ENCODE measurements around the gene ATXN7. TPM values are rescaled to one million over a fixed set of nuclear protein-coding genes. Genes with fewer than 3 reads are reported as not detected.

The ATXN7 gene
- total RNA-seq, 1 donor from 2014 or later, result 46.7 TPM

GRCh38 chr3:64003589-64003988, 139.9 kb downstream of the ATXN7 start:
- no peaks in the 10 kb centered on the region for H3K9me3 Mint-ChIP-seq
- ATAC-seq (ENCODE audit: low read depth) (no peak), DNase-seq (no peak)
- peaks cover 45% of the 10 kb centered on the region for H3K36me3 Mint-ChIP-seq (ENCODE audit: low read depth)
- ChIA-PET CTCF (no interaction called here), POLR2A (no interaction called here)
- no peak overlapping the region for H3K27ac Mint-ChIP-seq
- H3K4me1 Mint-ChIP-seq, result no peaks in the 10 kb centered on the region
- intact Hi-C loops (cut with micrococcal nuclease), result no loop called here
- H3K4me3 Mint-ChIP-seq, result no peak overlapping the region
- no peak for TF ChIP-seq CTCF (IDR thresholded peaks at IDR 0.05)
- H3K27me3 Mint-ChIP-seq, result no peaks in the 10 kb centered on the region

GRCh38 chr3:64008017-64008416, 144.3 kb downstream of the ATXN7 start:
- POLR2A ChIA-PET, result interaction anchor here (1.4 kb wide), 1 partner anchor 15 kb away, joined by 5 read pairs; the partner anchor contains the start of gene PSMD6
- Mint-ChIP-seq H3K4me1 (no peaks in the 10 kb centered on the region), H3K36me3 (ENCODE audit: low read depth) (peaks cover 52% of the 10 kb centered on the region), H3K9me3 (no peaks in the 10 kb centered on the region), H3K4me3 (no peak overlapping the region), H3K27me3 (no peaks in the 10 kb centered on the region), H3K27ac (no peak overlapping the region)
- no peak for ATAC-seq (ENCODE audit: low read depth)
- TF ChIP-seq CTCF (IDR thresholded peaks at IDR 0.05), result no peak
- CTCF ChIA-PET, result interaction anchor here (0.8 to 1.2 kb wide), 3 partner anchors 13 to 16 kb away, joined by 3 to 4 read pairs (median 3); no protein-coding TSS in a partner anchor
- DNase-seq, result no peak
- intact Hi-C loops (cut with micrococcal nuclease), result no loop called here

- ATAC-seq (ENCODE audit: low read depth), result no peak
Observed at GRCh38 chr3:64008487-64009351, 145.1 kb downstream of the ATXN7 start.

GRCh38 chr3:64009528-64009927, 145.9 kb downstream of the ATXN7 start:
- Mint-ChIP-seq H3K36me3 (ENCODE audit: low read depth) (peaks cover 61% of the 10 kb centered on the region), H3K4me1 (no peaks in the 10 kb centered on the region), H3K9me3 (no peaks in the 10 kb centered on the region), H3K4me3 (no peak overlapping the region), H3K27ac (no peak overlapping the region), H3K27me3 (no peaks in the 10 kb centered on the region)
- intact Hi-C loops (cut with micrococcal nuclease), result no loop called here
- CTCF ChIA-PET, result interaction anchor here (2.0 kb wide), 1 partner anchor 16 kb away, joined by 6 read pairs; no protein-coding TSS in a partner anchor
- ATAC-seq (ENCODE audit: low read depth) (no peak), DNase-seq (no peak)
- TF ChIP-seq CTCF (IDR thresholded peaks at IDR 0.05), result no peak
- POLR2A ChIA-PET, result no interaction called here

More at GRCh38 chr3:64008487-64009351, 145.1 kb downstream of the ATXN7 start:
- no peak for DNase-seq
- no peaks in the 10 kb centered on the region for H3K27me3 Mint-ChIP-seq
- CTCF ChIA-PET, result interaction anchor here (0.7 to 1.2 kb wide), 3 partner anchors 12 to 16 kb away, joined by 3 read pairs; no protein-coding TSS in a partner anchor
- no peaks in the 10 kb centered on the region for H3K4me1 Mint-ChIP-seq
- H3K4me3 Mint-ChIP-seq, result no peak overlapping the region
- peak overlapping the region; percentile 9 for H3K27ac Mint-ChIP-seq
- intact Hi-C loops (cut with micrococcal nuclease), result no loop called here
- no peak for TF ChIP-seq CTCF (IDR thresholded peaks at IDR 0.05)
- H3K9me3 Mint-ChIP-seq, result no peaks in the 10 kb centered on the region
- POLR2A ChIA-PET, result interaction anchor here (1.4 kb wide), 1 partner anchor 14 kb away, joined by 5 read pairs; the partner anchor contains the start of gene PSMD6
- peaks cover 53% of the 10 kb centered on the region for H3K36me3 Mint-ChIP-seq (ENCODE audit: low read depth)

- intact Hi-C loops (cut with micrococcal nuclease), result no loop called here
- DNase-seq, result no peak
- Mint-ChIP-seq H3K9me3 (no peaks in the 10 kb centered on the region), H3K4me1 (no peaks in the 10 kb centered on the region), H3K4me3 (no peak overlapping the region), H3K27ac (no peak overlapping the region), H3K27me3 (no peaks in the 10 kb centered on the region), H3K36me3 (ENCODE audit: low read depth) (peaks cover 67% of the 10 kb centered on the region)
- CTCF ChIA-PET, result interaction anchor here (1.7 to 2.0 kb wide), 2 partner anchors 13 to 16 kb away, joined by 5 to 6 read pairs; partner anchors contain the start of gene PSMD6
- POLR2A ChIA-PET, result no interaction called here
- ATAC-seq (ENCODE audit: low read depth), result no peak
- TF ChIP-seq CTCF (IDR thresholded peaks at IDR 0.05), result no peak
Observed at GRCh38 chr3:64010199-64010598, 146.5 kb downstream of the ATXN7 start.
